AG09309 (cell line): Measurements from ENCODE around the gene EFCAB8.

Experiments
- DNase-seq: peaks from one replicate; pipeline ENCODE4 v3.0.0-alpha.2; 2010; ENCODE audit warnings: low read depth
- H3K4me3 ChIP-seq: 2 replicates; pipeline ENCODE4 v1.5.1; 2011; ENCODE audit warnings: mild to moderate bottlenecking, low read depth, low read length, moderate library complexity; ENCODE audit not compliant: control insufficient read depth
- TF ChIP-seq, protein P1 (sequence below): IDR thresholded peaks from 2 replicates; pipeline ENCODE4 v1.5.1; 2011; ENCODE audit warnings: mild to moderate bottlenecking, low read depth, low read length, inconsistent platforms; ENCODE audit not compliant: insufficient read depth, control insufficient read depth; ENCODE audit errors: missing control alignments

EFCAB8 gene

DNA sequence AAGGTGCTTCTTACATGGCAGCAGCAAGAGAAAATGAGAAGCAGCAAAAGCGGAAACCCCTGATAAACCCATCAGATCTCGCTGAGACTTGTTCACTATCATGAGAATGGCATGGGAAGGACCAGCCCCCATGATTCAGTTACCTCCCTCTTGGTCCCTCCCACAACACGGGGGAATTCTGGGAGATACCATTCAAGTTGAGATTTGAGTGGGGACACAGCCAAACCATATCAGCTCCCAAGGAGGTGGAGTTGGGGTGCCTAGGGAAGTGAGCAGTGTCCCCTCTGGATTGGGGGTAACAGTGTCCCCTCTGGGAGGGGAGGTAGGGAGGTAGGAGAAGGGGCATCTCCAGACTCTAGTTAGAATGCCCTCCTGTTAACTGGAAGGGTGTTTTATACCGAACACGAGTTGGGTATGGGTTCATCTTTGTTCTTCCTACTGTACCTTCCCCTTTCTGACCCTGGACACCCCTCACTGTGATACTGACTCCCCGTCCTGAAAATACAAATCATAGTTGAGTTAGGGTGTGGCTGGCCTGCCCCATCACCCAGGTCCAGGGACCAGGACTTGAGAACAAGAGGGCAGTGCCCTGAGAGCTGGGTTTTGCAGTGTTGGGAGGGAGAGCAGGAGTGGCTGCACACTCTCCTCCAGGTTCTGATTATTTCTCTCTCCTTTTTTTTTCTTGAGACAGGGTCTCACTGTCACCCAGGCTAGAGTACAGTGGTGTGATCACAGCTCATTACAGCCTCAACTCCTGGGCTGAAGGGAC lies 62.0 kb downstream of the EFCAB8 start:
- TF ChIP-seq, protein P1, sequence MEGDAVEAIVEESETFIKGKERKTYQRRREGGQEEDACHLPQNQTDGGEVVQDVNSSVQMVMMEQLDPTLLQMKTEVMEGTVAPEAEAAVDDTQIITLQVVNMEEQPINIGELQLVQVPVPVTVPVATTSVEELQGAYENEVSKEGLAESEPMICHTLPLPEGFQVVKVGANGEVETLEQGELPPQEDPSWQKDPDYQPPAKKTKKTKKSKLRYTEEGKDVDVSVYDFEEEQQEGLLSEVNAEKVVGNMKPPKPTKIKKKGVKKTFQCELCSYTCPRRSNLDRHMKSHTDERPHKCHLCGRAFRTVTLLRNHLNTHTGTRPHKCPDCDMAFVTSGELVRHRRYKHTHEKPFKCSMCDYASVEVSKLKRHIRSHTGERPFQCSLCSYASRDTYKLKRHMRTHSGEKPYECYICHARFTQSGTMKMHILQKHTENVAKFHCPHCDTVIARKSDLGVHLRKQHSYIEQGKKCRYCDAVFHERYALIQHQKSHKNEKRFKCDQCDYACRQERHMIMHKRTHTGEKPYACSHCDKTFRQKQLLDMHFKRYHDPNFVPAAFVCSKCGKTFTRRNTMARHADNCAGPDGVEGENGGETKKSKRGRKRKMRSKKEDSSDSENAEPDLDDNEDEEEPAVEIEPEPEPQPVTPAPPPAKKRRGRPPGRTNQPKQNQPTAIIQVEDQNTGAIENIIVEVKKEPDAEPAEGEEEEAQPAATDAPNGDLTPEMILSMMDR: no peak
- DNase-seq: no peak

DNA sequence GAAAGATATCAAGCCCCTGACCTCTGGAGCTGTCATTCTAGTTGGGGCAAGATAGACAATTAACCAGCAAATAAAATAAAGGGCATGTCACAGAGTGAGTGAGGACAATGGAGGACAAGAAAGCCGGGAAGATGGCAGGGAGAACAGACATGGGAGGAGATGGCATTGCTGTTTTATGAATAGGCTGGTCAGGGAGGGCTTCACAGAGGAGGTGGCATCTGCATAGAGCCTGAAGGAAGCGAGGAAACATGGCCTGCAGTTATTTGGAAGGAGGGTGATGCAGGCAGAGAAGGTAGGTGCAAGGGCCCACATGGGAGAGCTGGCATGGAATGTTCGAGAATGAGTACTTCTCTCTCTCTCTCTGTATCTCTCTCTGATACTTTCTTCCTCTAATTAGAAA lies 63.7 kb downstream of the EFCAB8 start:
- no peak for DNase-seq
- no peak overlapping the region for H3K4me3 ChIP-seq
- TF ChIP-seq, protein P1: no peak

More for the DNA sequence above, 62.0 kb downstream of the EFCAB8 start:
- no peak overlapping the region for H3K4me3 ChIP-seq

DNA sequence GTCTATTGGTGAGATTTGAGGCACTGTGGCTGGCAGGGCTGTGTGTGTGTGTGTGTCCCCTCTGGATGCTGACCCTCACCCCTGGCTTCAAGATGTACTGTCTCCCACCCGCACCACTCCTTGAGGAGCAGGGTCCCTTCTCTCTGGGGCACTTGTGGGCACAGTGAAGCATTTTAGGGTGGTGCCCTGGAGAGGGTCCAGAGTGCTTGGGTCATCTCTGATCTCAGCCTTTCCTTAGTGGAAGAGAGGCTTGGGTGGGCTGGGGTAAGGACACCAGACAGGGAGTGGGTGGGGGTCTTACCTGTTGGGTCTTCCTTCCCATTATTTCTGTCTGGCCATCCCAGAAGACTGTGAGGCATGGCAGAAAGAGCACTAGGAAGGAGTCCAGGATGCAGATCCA lies 66.1 kb downstream of the EFCAB8 start:
- no peak overlapping the region for H3K4me3 ChIP-seq
- no peak for DNase-seq
- TF ChIP-seq, protein P1: no peak

DNA sequence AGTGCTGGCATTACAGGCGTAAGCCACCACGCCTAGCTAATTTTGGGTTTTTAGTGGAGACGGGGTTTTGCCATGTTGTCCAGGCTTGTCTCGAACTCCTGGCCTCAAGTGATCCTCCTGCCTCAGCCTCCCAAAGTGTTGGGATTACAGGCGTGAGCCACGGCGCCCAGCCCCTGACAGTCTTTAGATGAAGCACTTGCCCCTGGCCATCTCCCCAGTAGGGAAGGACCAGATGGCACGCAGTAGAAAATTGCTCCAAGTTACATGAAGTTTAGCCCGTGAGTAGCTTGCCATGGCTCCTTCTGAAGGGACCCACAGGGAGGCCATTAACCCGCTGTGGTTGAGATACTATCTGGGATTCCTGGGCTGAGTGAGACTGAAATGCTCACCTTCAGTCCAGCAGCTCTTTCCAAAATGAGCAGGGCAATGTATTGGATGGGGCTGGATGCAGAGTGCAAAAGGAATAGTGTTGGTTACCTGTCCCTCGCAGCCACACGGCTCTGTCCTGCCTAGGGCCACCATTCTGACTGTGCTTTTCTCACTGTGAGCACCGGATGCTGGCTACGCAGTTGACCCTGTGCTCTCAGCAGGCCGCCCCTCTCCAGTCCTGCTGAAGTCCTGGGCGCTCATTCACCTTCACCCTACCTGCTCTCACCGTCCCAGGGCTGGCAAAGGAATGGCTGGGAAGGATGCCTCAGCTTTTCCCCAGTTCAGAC lies 66.9 kb downstream of the EFCAB8 start:
- TF ChIP-seq, protein P1: no peak
- no peak for DNase-seq
- no peak overlapping the region for H3K4me3 ChIP-seq

DNA sequence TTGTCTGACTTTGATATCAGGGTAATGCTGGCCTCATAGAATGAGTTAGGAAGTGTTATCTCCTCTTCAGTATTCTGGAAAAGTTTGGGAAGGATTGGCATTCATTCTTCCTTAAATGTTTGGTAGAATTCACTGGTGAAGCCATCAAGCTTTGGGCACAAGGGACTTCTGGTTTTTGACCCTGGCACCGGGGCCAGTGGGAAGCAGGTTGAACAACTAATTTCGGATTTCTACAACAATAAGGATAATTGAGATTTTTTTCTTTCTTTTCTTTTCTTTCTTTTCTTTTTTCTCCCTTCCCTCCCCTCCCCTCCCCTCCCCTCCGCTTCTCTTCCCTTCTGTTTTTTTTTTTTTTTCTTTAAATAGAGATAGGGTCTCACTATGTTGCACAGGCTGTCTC lies 70.4 kb downstream of the EFCAB8 start:
- TF ChIP-seq, protein P1: no peak
- no peak overlapping the region for H3K4me3 ChIP-seq
- no peak for DNase-seq

DNA sequence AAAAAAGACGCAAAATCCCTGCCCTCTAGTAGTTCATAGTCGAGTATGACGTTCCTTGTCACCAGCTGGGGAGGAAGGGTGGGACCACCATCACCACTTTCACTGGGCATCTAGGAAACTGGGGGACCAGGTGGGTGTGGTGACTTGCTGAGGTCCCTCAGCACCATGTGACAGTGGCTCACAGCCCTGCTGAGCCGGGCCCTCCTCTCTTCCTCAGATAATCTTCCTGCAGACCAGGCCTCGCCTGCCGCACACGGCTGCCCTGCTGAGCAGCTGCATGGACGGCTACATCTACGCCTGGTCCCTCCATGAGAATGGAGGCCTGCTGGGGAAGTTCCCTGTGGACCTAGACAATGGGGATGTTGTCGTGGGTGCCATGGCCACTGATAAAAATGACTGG lies 71.5 kb downstream of the EFCAB8 start:
- no peak overlapping the region for H3K4me3 ChIP-seq
- no peak for DNase-seq
- TF ChIP-seq, protein P1: no peak
